Neural cell (in vitro differentiated cells): ENCODE results near the gene SHISAL1. TPM values are rescaled to one million over a fixed set of nuclear protein-coding genes. Genes with fewer than 3 reads are reported as not detected.

ENCODE experiments used
- H2AFZ ChIP-seq: fragments of 200-600, 300-800 bp; sonication (generic), shearing (Covaris generic); 2 replicates; pipeline ENCODE4 v1.6.0; 2014; ENCODE audit warnings: low read depth, mild to moderate bottlenecking, antibody characterized with exemption, low read length, moderate library complexity
- H3F3A ChIP-seq: fragments of 200-600 bp; shearing (Covaris generic); 2 replicates; pipeline ENCODE4 v1.6.1; 2016; ENCODE audit warnings: mild to moderate bottlenecking, moderate library complexity, mixed read lengths, antibody characterized with exemption, low read length; ENCODE audit not compliant: insufficient read depth, poor library complexity, severe bottlenecking
- H3K27ac ChIP-seq: fragments of 200-600, 300-800 bp; sonication (generic), shearing (Covaris generic); 2 replicates; pipeline ENCODE4 v1.5.1; 2014; ENCODE audit warnings: mild to moderate bottlenecking, low read length, moderate library complexity
- H3K27me3 ChIP-seq: fragments of 300-800, 200-600 bp; sonication (generic), shearing (Covaris generic); 2 replicates; pipeline ENCODE4 v1.6.0; 2014; ENCODE audit warnings: mild to moderate bottlenecking, low read depth, low read length, moderate library complexity; ENCODE audit not compliant: insufficient read depth
- H3K36me3 ChIP-seq: fragments of 300-800, 200-600 bp; sonication (generic), shearing (Covaris generic); 2 replicates; pipeline ENCODE4 v1.5.1; 2014; ENCODE audit warnings: mild to moderate bottlenecking, antibody characterized with exemption, low read length, moderate library complexity; ENCODE audit not compliant: insufficient read depth
- H3K4me2 ChIP-seq: fragments of 300-800, 200-600 bp; sonication (generic), shearing (Covaris generic); 2 replicates; pipeline ENCODE4 v1.6.0; 2014; ENCODE audit warnings: mild to moderate bottlenecking, low read length
- H3K4me3 ChIP-seq: fragments of 300-800, 200-600 bp; sonication (generic), shearing (Covaris generic); 2 replicates; pipeline ENCODE4 v1.5.1; 2014; ENCODE audit warnings: mild to moderate bottlenecking, low read length, moderate library complexity
- H3K79me2 ChIP-seq: fragments of 200-600 bp; shearing (Covaris generic); replicated peaks from 2 replicates; pipeline ENCODE4 v1.6.0; 2014; ENCODE audit warnings: mild to moderate bottlenecking, low read length, moderate library complexity; ENCODE audit not compliant: insufficient read depth
- H3K9ac ChIP-seq: fragments of 300-800, 200-600 bp; sonication (generic), shearing (Covaris generic); 2 replicates; pipeline ENCODE4 v1.6.1; 2016; ENCODE audit warnings: mild to moderate bottlenecking, low read length, mixed read lengths
- H3K9me2 ChIP-seq: fragments of 200-600 bp; shearing (Covaris generic); 2 replicates; pipeline ENCODE4 v1.6.1; 2016; ENCODE audit warnings: mild to moderate bottlenecking, low read length, mixed read lengths; ENCODE audit not compliant: insufficient read depth
- H3K9me3 ChIP-seq: fragments of 200-600, 300-800 bp; sonication (generic), shearing (Covaris generic); 2 replicates; pipeline ENCODE4 v1.6.1; 2016; ENCODE audit warnings: mild to moderate bottlenecking, mixed run types, low read length, moderate library complexity, mixed read lengths
- H4K20me1 ChIP-seq: fragments of 200-600 bp; shearing (Covaris generic); 2 replicates; pipeline ENCODE4 v1.6.1; 2016; ENCODE audit warnings: mild to moderate bottlenecking, mixed run types; ENCODE audit not compliant: insufficient read depth
- CTCF ChIP-seq: fragments of 450-650 bp; IDR thresholded peaks from 2 replicates; pipeline ENCODE4 v1.5.1; 2014; ENCODE audit warnings: antibody characterized with exemption, mild to moderate bottlenecking, moderate library complexity; ENCODE audit not compliant: poor library complexity, severe bottlenecking
- EP300 ChIP-seq: fragments of 450-650 bp; conservative IDR thresholded peaks from 2 replicates; pipeline ENCODE4 v1.6.1; 2014; ENCODE audit warnings: antibody characterized with exemption, mild to moderate bottlenecking, moderate library complexity; ENCODE audit not compliant: poor library complexity, severe bottlenecking
- EZH2 ChIP-seq: fragments of 200-600, 300-800 bp; shearing (Covaris generic), sonication (generic); IDR thresholded peaks from 2 replicates; pipeline ENCODE4 v1.6.1; 2014; ENCODE audit warnings: antibody characterized with exemption, low read length, borderline replicate concordance, mild to moderate bottlenecking; ENCODE audit not compliant: insufficient read depth, poor library complexity, severe bottlenecking
- MXI1 ChIP-seq: fragments of 450-650 bp; conservative IDR thresholded peaks from 2 replicates; pipeline ENCODE4 v1.6.1; 2014; ENCODE audit warnings: antibody characterized with exemption, mild to moderate bottlenecking; ENCODE audit not compliant: poor library complexity, severe bottlenecking
- POLR2AphosphoS5 ChIP-seq: IDR thresholded peaks from 2 replicates; pipeline ENCODE4 v1.6.1; 2012
- RAD21 ChIP-seq: fragments of 450-650 bp; conservative IDR thresholded peaks from 2 replicates; pipeline ENCODE4 v1.6.1; 2014; ENCODE audit warnings: antibody characterized with exemption, mild to moderate bottlenecking, moderate library complexity
- SMC3 ChIP-seq: fragments of 450-650 bp; conservative IDR thresholded peaks from 2 replicates; pipeline ENCODE4 v1.6.1; 2014; ENCODE audit warnings: antibody characterized with exemption, mild to moderate bottlenecking, moderate library complexity; ENCODE audit not compliant: poor library complexity
- TAF1 ChIP-seq: IDR thresholded peaks from 2 replicates; pipeline ENCODE4 v1.6.1; 2012; ENCODE audit warnings: low read depth
- polyA plus RNA-seq: library from polyadenylated mRNA; depleted of rRNA; stranded (reverse); fragments of >200 nt; gene quantifications from 2 replicates; pipeline ENCODE4 v1.2.3, GENCODE V29; 2014
- TF ChIP-seq, protein P1 (sequence below): IDR thresholded peaks from 2 replicates; pipeline ENCODE4 v1.6.1; 2012; ENCODE audit warnings: borderline replicate concordance

SHISAL1 gene
- polyA plus RNA-seq, 1 donor from 2014 or later, result 15.4 TPM

DNA sequence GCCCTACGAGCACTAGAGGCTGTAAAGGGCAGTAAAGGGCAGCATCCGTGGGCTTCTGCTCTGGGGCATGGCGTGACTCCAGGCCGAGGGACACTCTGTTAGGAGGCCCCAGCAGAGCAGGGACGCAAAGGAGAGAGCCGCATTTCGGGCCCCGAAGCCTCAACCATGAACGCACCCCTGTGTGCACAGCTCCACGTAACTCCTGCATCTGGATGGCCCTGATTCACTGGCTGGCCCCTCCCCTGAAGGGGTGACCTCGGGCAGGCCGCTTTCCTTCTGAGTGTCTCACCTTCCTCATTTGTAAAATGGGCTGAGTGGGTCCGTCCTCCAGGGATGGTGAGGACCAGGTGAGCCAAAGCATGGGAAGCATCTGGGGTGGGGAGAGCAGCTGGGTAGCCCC lies 13.6 kb downstream of the SHISAL1 start:
- H3K9me3 ChIP-seq, result no peaks in the 10 kb centered on the region
- H3K4me3 ChIP-seq, result no peak overlapping the region
- no peaks in the 10 kb centered on the region for H3K27me3 ChIP-seq
- no peaks in the 10 kb centered on the region for H3F3A ChIP-seq
- no peak overlapping the region for H3K27ac ChIP-seq
- no peak for TF ChIP-seq EP300
- no peak for TF ChIP-seq MXI1
- no peak for TF ChIP-seq RAD21
- TF ChIP-seq, protein P1, sequence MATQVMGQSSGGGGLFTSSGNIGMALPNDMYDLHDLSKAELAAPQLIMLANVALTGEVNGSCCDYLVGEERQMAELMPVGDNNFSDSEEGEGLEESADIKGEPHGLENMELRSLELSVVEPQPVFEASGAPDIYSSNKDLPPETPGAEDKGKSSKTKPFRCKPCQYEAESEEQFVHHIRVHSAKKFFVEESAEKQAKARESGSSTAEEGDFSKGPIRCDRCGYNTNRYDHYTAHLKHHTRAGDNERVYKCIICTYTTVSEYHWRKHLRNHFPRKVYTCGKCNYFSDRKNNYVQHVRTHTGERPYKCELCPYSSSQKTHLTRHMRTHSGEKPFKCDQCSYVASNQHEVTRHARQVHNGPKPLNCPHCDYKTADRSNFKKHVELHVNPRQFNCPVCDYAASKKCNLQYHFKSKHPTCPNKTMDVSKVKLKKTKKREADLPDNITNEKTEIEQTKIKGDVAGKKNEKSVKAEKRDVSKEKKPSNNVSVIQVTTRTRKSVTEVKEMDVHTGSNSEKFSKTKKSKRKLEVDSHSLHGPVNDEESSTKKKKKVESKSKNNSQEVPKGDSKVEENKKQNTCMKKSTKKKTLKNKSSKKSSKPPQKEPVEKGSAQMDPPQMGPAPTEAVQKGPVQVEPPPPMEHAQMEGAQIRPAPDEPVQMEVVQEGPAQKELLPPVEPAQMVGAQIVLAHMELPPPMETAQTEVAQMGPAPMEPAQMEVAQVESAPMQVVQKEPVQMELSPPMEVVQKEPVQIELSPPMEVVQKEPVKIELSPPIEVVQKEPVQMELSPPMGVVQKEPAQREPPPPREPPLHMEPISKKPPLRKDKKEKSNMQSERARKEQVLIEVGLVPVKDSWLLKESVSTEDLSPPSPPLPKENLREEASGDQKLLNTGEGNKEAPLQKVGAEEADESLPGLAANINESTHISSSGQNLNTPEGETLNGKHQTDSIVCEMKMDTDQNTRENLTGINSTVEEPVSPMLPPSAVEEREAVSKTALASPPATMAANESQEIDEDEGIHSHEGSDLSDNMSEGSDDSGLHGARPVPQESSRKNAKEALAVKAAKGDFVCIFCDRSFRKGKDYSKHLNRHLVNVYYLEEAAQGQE, result no peak
- no peak for TF ChIP-seq CTCF
- no peak for TF ChIP-seq TAF1
- TF ChIP-seq EZH2, result no peak
- no peak for TF ChIP-seq SMC3
- TF ChIP-seq POLR2AphosphoS5, result no peak
- H3K9me2 ChIP-seq, result no peaks in the 10 kb centered on the region
- no peak overlapping the region for H3K9ac ChIP-seq
- H3K4me2 ChIP-seq, result no peak overlapping the region
- H3K36me3 ChIP-seq, result no peaks in the 10 kb centered on the region
- no peak overlapping the region for H2AFZ ChIP-seq
- H3K79me2 ChIP-seq, result no peaks in the 10 kb centered on the region
- H4K20me1 ChIP-seq, result no peaks in the 10 kb centered on the region

DNA sequence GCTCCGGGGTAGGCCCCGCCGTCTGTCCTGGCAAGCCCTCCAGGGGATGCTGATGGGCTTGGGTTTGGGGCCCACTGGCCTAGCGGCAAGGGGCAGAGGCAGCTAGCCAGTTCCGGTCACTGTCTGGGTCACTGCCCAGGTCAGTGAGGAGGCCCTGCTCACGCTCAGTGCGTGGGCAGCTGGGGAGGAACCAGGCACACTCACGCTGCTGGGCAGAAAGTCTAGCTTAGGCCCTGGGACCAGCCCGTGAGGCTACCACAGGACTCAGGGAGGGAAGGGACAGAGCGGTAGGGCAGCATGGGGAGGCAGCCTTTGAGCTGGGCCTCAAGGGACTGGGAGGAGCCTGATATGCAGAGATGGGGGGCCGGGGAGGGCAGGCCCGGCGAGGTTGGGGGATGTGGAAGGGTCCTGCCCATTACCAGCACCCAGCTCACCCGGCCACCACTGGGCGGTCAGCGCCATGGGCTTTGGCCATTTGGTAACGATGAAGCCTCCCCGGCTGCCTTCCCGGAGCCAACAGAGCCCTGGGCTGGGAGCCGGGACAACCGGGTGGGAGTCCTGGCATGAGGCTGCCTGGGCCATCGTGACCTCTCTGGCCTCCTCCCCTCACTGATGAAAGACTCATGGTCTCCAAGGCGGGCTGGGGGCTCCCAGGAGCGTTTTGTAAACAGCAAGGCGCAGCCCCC lies 14.2 kb downstream of the SHISAL1 start:
- Histone ChIP-seq H3K9ac (no peak overlapping the region), H3K27me3 (no peaks in the 10 kb centered on the region), H3K9me2 (no peaks in the 10 kb centered on the region), H3K36me3 (no peaks in the 10 kb centered on the region), H3F3A (no peaks in the 10 kb centered on the region), H3K9me3 (no peaks in the 10 kb centered on the region), H3K4me2 (no peak overlapping the region), H2AFZ (no peak overlapping the region), H4K20me1 (no peaks in the 10 kb centered on the region), H3K79me2 (no peaks in the 10 kb centered on the region), H3K27ac (no peak overlapping the region), H3K4me3 (no peak overlapping the region)
- TF ChIP-seq EZH2 (no peak), MXI1 (no peak), POLR2AphosphoS5 (no peak), SMC3 (no peak), CTCF (no peak), RAD21 (no peak), EP300 (no peak), TAF1 (no peak)
- TF ChIP-seq, protein P1, result no peak
